Common myeloid progenitor, CD34-positive (primary cell): ENCODE data around the gene IL36B.

Experiments
- CTCF ChIA-PET: fragments of 350-600 bp; sonication (Branson Sonifier 250); formaldehyde crosslinking; loops from one replicate; lab custom pipeline; 2021; ENCODE audit warnings: antibody characterized with exemption; lab: Charles Lee
- POLR2A ChIA-PET: fragments of 350-600 bp; sonication (Branson Sonifier 250); formaldehyde crosslinking; loops from one replicate; lab custom pipeline; 2021; ENCODE audit warnings: antibody characterized with exemption; lab: Charles Lee
- DNase-seq, 3 donors: peaks; one replicate each; pipeline versions ENCODE4 v3.0.0 to v3.0.0-alpha.2; 2013
- H3K27ac ChIP-seq, 2 experiments: 1 replicate in 1 of 2; 2 replicates in 1 of 2; pipeline ENCODE4 v1.7.0; 2013; ENCODE audit warnings: inconsistent platforms in 2 of 2, low read length in 2 of 2, mild to moderate bottlenecking in 2 of 2, low read depth in 1 of 2, moderate library complexity in 1 of 2; ENCODE audit not compliant: severe bottlenecking in 2 of 2, insufficient read depth in 1 of 2, poor library complexity in 1 of 2
- H3K27me3 ChIP-seq, 5 experiments: replicated peaks in 2 of 5; 1 replicate in 3 of 5; 2 replicates in 2 of 5; pipeline versions ENCODE4 v1.6.1 to v1.7.0; 2013; ENCODE audit warnings: low read length in 4 of 5, mild to moderate bottlenecking in 2 of 5, moderate library complexity in 2 of 5, inconsistent platforms in 1 of 5; ENCODE audit not compliant: insufficient read depth in 5 of 5, control insufficient read depth in 4 of 5
- H3K36me3 ChIP-seq, 4 experiments: 1 replicate in 2 of 4; 2 replicates in 2 of 4; pipeline versions ENCODE4 v1.6.1 to v1.7.0; 2013; ENCODE audit warnings: low read length in 3 of 4, control low read depth in 1 of 4, mild to moderate bottlenecking in 1 of 4; ENCODE audit not compliant: control insufficient read depth in 4 of 4, insufficient read depth in 4 of 4
- H3K4me1 ChIP-seq, 4 experiments: 1 replicate in 3 of 4; 2 replicates in 1 of 4; pipeline versions ENCODE4 v1.6.1 to v1.7.1; 2013; ENCODE audit warnings: low read length in 3 of 4, mild to moderate bottlenecking in 3 of 4, control low read depth in 1 of 4, inconsistent platforms in 1 of 4, moderate library complexity in 1 of 4; ENCODE audit not compliant: control insufficient read depth in 4 of 4, insufficient read depth in 4 of 4; ENCODE audit errors: control extremely low read depth in 1 of 4
- H3K4me3 ChIP-seq, 7 experiments: 1 replicate in 4 of 7; 2 replicates in 3 of 7; pipeline versions ENCODE4 v1.5.1 to v1.7.0; 2013; ENCODE audit warnings: mild to moderate bottlenecking in 7 of 7, low read length in 6 of 7, moderate library complexity in 6 of 7, inconsistent platforms in 2 of 7, low read depth in 2 of 7, control low read depth in 1 of 7; ENCODE audit not compliant: insufficient read depth in 4 of 7, control insufficient read depth in 1 of 7; ENCODE audit errors: extremely low read depth in 1 of 7
- H3K9me3 ChIP-seq, 5 experiments: 1 replicate in 4 of 5; 2 replicates in 1 of 5; pipeline versions ENCODE4 v1.6.1 to v1.7.1; 2013; ENCODE audit warnings: low read length in 4 of 5, mild to moderate bottlenecking in 2 of 5, inconsistent platforms in 1 of 5, low read depth in 1 of 5, moderate library complexity in 1 of 5; ENCODE audit not compliant: control insufficient read depth in 4 of 5, insufficient read depth in 2 of 5; ENCODE audit errors: control extremely low read depth in 1 of 5
- WGBS: methylation state at CpG from one replicate; pipeline ENCODE4 v1.1.5; 2013; ENCODE audit not compliant: insufficient coverage; 5-methylcytosine and 5-hydroxymethylcytosine counted together

IL36B gene

GRCh38 chr2:113057117-113057516, 4.5 kb upstream of the IL36B start:
- no peaks in the 10 kb centered on the region for H3K4me1 ChIP-seq
- H3K4me3 ChIP-seq: no peak overlapping the region
- CTCF ChIA-PET: no interaction called here
- no peak for DNase-seq
- no peak overlapping the region for H3K27ac ChIP-seq
- no peaks in the 10 kb centered on the region for H3K36me3 ChIP-seq
- no CpG with 5 or more reads among the region's 1 CpG for WGBS
- POLR2A ChIA-PET: no interaction called here
- H3K9me3 ChIP-seq: peaks cover 0 to 22% (median 8%) of the 10 kb centered on the region in 5 experiments
- no peaks in the 10 kb centered on the region for H3K27me3 ChIP-seq

- no peak overlapping the region for H3K27ac ChIP-seq
- ChIA-PET CTCF (no interaction called here), POLR2A (no interaction called here)
- H3K36me3 ChIP-seq: no peaks in the 10 kb centered on the region
- peaks cover 0 to 22% (median 8%) of the 10 kb centered on the region in 5 experiments for H3K9me3 ChIP-seq
- no peak overlapping the region for H3K4me3 ChIP-seq
- WGBS: no CpG with 5 or more reads among the region's 1 CpG
- H3K27me3 ChIP-seq: no peaks in the 10 kb centered on the region
- DNase-seq: no peak
- H3K4me1 ChIP-seq: no peaks in the 10 kb centered on the region
Observed at GRCh38 chr2:113056521-113056920, 3.9 kb upstream of the IL36B start.

- POLR2A ChIA-PET: no interaction called here
- Histone ChIP-seq H3K27ac (no peak overlapping the region), H3K9me3 (peaks cover 0 to 24% (median 8%) of the 10 kb centered on the region in 5 experiments), H3K4me1 (no peaks in the 10 kb centered on the region), H3K27me3 (no peaks in the 10 kb centered on the region), H3K36me3 (no peaks in the 10 kb centered on the region), H3K4me3 (no peak overlapping the region)
- CTCF ChIA-PET: interaction anchor here (1.1 kb wide), 1 partner anchor 14 kb away, joined by 3 read pairs; no protein-coding TSS in a partner anchor
- DNase-seq: no peak
Observed at GRCh38 chr2:113054066-113054465, 1.4 kb upstream of the IL36B start.

- ChIA-PET CTCF (no interaction called here), POLR2A (no interaction called here)
- 100% methylated on average over 2 of the region's 3 CpGs for WGBS
Observed at GRCh38 chr2:113053666-113054065, 999 bp upstream of the IL36B start.

GRCh38 chr2:113050921-113051895, 1.5 kb downstream of the IL36B start:
- Histone ChIP-seq H3K9me3 (peaks cover 1 to 24% (median 8%) of the 10 kb centered on the region in 5 experiments), H3K27ac (no peak overlapping the region), H3K4me3 (no peak overlapping the region), H3K27me3 (no peaks in the 10 kb centered on the region), H3K36me3 (no peaks in the 10 kb centered on the region), H3K4me1 (no peaks in the 10 kb centered on the region)
- ChIA-PET POLR2A (no interaction called here), CTCF (no interaction called here)
- WGBS: 94% methylated on average over 37 of the region's 38 CpGs
- DNase-seq: no peak

More at GRCh38 chr2:113053666-113054065, 999 bp upstream of the IL36B start:
- no peaks in the 10 kb centered on the region for H3K36me3 ChIP-seq
- no peak overlapping the region for H3K27ac ChIP-seq
- H3K4me3 ChIP-seq: no peak overlapping the region
- H3K9me3 ChIP-seq: peaks cover 0 to 24% (median 8%) of the 10 kb centered on the region in 5 experiments
- no peaks in the 10 kb centered on the region for H3K4me1 ChIP-seq
- no peaks in the 10 kb centered on the region for H3K27me3 ChIP-seq
- DNase-seq: no peak

- no CpG with 5 or more reads among the region's 5 CpGs for WGBS
- POLR2A ChIA-PET: no interaction called here
- H3K4me1 ChIP-seq: no peaks in the 10 kb centered on the region
- DNase-seq: no peak
- peaks cover 0 to 4% (median 1%) of the 10 kb centered on the region in 5 experiments for H3K9me3 ChIP-seq
- no peaks in the 10 kb centered on the region for H3K27me3 ChIP-seq
- no peak overlapping the region for H3K27ac ChIP-seq
- CTCF ChIA-PET: interaction anchor here (0.8 kb wide), 1 partner anchor 10 kb away, joined by 3 read pairs; no protein-coding TSS in a partner anchor
- H3K4me3 ChIP-seq: no peak overlapping the region
- no peaks in the 10 kb centered on the region for H3K36me3 ChIP-seq
Observed at GRCh38 chr2:113046465-113046864, 6.2 kb downstream of the IL36B start.

GRCh38 chr2:113041871-113042270, 10.8 kb downstream of the IL36B start:
- WGBS: 100% methylated on average over 5 of the region's 5 CpGs
- Histone ChIP-seq H3K4me1 (no peaks in the 10 kb centered on the region), H3K9me3 (no peaks in the 10 kb centered on the region), H3K27me3 (no peaks in the 10 kb centered on the region), H3K27ac (no peak overlapping the region), H3K36me3 (no peaks in the 10 kb centered on the region), H3K4me3 (no peak overlapping the region)
- no peak for DNase-seq
- CTCF ChIA-PET: no interaction called here
- POLR2A ChIA-PET: no interaction called here
